ENCODE data around the gene SMAD6.
A peak's percentile ranks its signal among the peaks of the same experiment; 100 is the strongest.

The SMAD6 gene

GRCh38 chr15:66760097-66760967, 58.3 kb downstream of the SMAD6 start:
- no peak for DNase-seq (ENCODE audit: low read depth)

- no peak for DNase-seq (ENCODE audit: low read depth)
Observed at GRCh38 chr15:66760968-66761725, 59.1 kb downstream of the SMAD6 start.

GRCh38 chr15:66761726-66762595, 59.9 kb downstream of the SMAD6 start:
- peak; percentile 78 for DNase-seq (ENCODE audit: low read depth)

- DNase-seq (ENCODE audit: low read depth), result no peak
Observed at GRCh38 chr15:66763186-66764071, 61.4 kb downstream of the SMAD6 start.

GRCh38 chr15:66764072-66764786, 62.2 kb downstream of the SMAD6 start:
- DNase-seq (ENCODE audit: low read depth), result no peak

GRCh38 chr15:66765478-66766281, 63.6 kb downstream of the SMAD6 start:
- DNase-seq (ENCODE audit: low read depth), result peak; percentile 87

- peak; percentile 84 for DNase-seq (ENCODE audit: low read depth)
Observed at GRCh38 chr15:66766282-66767230, 64.5 kb downstream of the SMAD6 start.

- no peak for DNase-seq (ENCODE audit: low read depth)
Observed at GRCh38 chr15:66767240-66767659, 65.2 kb downstream of the SMAD6 start.

- DNase-seq (ENCODE audit: low read depth), result no peak
Observed at GRCh38 chr15:66768987-66769386, 67.0 kb downstream of the SMAD6 start.

GRCh38 chr15:66770518-66771350, 68.7 kb downstream of the SMAD6 start:
- no peak for DNase-seq (ENCODE audit: low read depth)

- DNase-seq (ENCODE audit: low read depth), result no peak
Observed at GRCh38 chr15:66771351-66771650, 69.3 kb downstream of the SMAD6 start.

- no peak for DNase-seq (ENCODE audit: low read depth)
Observed at GRCh38 chr15:66772604-66773128, 70.6 kb downstream of the SMAD6 start.

- peak; percentile 77 for DNase-seq (ENCODE audit: low read depth)
Observed at GRCh38 chr15:66773129-66773873, 71.3 kb downstream of the SMAD6 start.

- peak; percentile 84 for DNase-seq (ENCODE audit: low read depth)
Observed at GRCh38 chr15:66774001-66774814, 72.2 kb downstream of the SMAD6 start.

- peak; percentile 63 for DNase-seq (ENCODE audit: low read depth)
Observed at GRCh38 chr15:66775127-66776105, 73.4 kb downstream of the SMAD6 start.
